WI38 (cell line): Measurements from ENCODE around the gene DENND1C.

Source experiments
- H3K4me3 ChIP-seq: 2 replicates; pipeline ENCODE4 v1.5.1; 2011; ENCODE audit warnings: low read depth, mild to moderate bottlenecking, control low read depth, low read length
- TF ChIP-seq, protein P1 (sequence below): IDR thresholded peaks from 2 replicates; pipeline ENCODE4 v1.5.1; 2012; ENCODE audit warnings: low read depth, mild to moderate bottlenecking, control low read depth, low read length

DENND1C gene

DNA sequence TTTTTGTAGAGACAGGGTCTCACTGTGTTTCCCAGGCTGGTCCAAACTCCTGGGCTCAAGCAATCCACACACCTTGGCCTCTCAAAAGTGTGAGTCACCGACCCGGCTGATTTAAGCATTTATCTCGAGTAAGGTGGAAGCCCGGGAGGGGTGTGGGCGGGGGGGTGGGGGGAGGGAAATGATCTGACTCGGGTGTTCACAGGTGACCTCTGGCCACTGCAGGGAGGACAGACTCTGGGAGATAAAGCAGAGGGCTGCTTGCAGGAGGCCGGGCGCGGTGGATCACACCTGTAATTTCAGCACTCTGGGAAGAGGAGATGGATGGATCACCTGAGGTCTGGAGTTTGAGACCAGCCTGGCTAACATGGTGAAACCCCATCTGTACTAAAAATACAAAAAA, 7.9 kb downstream of the DENND1C start:
- H3K4me3 ChIP-seq: no peak overlapping the region
- TF ChIP-seq, protein P1, sequence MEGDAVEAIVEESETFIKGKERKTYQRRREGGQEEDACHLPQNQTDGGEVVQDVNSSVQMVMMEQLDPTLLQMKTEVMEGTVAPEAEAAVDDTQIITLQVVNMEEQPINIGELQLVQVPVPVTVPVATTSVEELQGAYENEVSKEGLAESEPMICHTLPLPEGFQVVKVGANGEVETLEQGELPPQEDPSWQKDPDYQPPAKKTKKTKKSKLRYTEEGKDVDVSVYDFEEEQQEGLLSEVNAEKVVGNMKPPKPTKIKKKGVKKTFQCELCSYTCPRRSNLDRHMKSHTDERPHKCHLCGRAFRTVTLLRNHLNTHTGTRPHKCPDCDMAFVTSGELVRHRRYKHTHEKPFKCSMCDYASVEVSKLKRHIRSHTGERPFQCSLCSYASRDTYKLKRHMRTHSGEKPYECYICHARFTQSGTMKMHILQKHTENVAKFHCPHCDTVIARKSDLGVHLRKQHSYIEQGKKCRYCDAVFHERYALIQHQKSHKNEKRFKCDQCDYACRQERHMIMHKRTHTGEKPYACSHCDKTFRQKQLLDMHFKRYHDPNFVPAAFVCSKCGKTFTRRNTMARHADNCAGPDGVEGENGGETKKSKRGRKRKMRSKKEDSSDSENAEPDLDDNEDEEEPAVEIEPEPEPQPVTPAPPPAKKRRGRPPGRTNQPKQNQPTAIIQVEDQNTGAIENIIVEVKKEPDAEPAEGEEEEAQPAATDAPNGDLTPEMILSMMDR: no peak

GRCh38 chr19:6472713-6473112, 8.9 kb downstream of the DENND1C start:
- H3K4me3 ChIP-seq: no peak overlapping the region
- TF ChIP-seq, protein P1: no peak

DNA sequence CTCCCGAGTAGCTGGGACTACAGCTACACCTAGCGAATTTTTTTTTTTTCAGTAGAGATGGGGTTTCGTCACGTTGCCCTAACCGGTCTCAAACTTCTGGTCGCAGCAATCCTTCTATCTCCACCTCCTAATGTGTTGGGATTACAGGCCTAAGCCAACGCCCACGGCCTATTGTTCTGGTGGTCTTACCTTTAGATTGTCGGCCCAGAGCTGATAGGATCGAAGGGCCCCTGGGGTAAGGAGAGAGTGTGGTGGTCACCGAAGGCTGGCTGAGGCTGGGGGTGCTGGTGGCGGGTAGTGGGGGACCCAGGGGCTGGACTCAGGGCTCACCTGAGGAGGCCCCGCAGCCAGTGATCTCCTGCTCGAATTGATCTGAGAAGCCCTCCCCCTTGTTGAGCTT, 10.5 kb downstream of the DENND1C start:
- TF ChIP-seq, protein P1: no peak
- no peak overlapping the region for H3K4me3 ChIP-seq

DNA sequence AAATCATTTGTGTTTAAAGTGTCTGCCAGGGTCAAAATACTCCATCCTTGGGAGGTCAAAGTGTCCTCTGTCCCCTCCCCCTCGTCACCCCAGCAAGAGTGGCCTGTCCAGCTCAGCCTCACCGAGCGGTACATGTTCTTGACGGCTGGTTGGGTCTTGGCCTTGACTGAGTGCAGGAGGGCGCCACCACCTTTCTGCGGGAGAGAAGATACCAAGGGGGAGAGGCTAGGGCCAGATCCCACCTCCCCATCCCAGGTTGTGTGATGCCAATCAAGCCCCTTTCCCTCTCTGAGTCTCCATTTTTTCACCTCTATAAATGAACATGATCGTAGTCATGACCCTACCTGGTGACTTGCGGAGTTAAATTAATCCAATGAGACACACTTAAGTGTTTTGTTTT, 11.4 kb downstream of the DENND1C start:
- TF ChIP-seq, protein P1: no peak
- no peak overlapping the region for H3K4me3 ChIP-seq

GRCh38 chr19:6467384-6467783, 14.2 kb downstream of the DENND1C start:
- H3K4me3 ChIP-seq: no peak overlapping the region
- TF ChIP-seq, protein P1: no peak

GRCh38 chr19:6466526-6467248, 14.9 kb downstream of the DENND1C start:
- H3K4me3 ChIP-seq: no peak overlapping the region
- TF ChIP-seq, protein P1: no peak

DNA sequence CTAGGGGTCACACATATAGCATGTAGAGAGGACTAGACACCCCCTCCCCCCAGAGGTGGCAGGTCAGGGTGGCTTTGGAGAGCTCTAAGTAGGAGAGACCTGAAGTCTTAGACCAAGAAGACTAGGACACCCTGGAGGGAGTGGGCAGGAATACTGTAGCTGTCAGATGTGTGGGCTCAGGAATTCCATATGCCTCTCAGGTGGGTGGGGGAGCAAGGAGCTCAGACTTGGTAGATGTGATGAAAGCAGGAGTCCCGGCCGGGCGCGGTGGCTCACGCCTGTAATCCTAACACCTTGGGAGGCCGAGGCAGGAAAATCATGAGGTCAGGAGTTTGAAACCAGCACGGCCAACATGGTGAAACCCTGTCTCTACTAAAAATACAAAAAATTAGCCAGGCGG, 15.9 kb downstream of the DENND1C start:
- TF ChIP-seq, protein P1: no peak
- H3K4me3 ChIP-seq: no peak overlapping the region
